ENCODE data around the gene NKAIN4. TPM values are rescaled to one million over a fixed set of nuclear protein-coding genes. Genes with fewer than 3 reads are reported as not detected.

Gene NKAIN4
- total RNA-seq, 1 donor from 2014 or later = not detected

DNA sequence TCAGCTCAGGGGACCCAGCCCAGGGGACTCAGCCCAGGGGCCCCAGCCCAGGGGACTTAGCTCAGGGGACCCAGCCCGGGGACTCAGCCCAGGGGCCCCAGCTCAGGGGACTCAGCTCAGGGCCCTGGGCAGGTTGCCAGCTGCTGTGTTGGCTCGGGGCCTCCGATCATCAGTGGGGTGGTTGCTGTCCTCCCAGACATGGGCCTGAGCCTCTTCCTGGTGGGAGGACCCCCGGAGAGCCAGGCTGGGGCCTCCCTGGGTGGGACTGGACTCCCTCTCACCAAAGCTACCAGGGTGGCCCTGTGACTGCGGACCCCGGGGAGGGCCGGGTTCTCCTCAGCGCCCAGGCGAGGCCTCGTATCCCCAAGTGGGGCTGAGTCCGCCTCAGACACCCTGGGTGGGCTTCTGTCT is 43.1 kb upstream of the NKAIN4 start:
- TF ChIP-seq, protein P1, sequence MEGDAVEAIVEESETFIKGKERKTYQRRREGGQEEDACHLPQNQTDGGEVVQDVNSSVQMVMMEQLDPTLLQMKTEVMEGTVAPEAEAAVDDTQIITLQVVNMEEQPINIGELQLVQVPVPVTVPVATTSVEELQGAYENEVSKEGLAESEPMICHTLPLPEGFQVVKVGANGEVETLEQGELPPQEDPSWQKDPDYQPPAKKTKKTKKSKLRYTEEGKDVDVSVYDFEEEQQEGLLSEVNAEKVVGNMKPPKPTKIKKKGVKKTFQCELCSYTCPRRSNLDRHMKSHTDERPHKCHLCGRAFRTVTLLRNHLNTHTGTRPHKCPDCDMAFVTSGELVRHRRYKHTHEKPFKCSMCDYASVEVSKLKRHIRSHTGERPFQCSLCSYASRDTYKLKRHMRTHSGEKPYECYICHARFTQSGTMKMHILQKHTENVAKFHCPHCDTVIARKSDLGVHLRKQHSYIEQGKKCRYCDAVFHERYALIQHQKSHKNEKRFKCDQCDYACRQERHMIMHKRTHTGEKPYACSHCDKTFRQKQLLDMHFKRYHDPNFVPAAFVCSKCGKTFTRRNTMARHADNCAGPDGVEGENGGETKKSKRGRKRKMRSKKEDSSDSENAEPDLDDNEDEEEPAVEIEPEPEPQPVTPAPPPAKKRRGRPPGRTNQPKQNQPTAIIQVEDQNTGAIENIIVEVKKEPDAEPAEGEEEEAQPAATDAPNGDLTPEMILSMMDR (IDR thresholded peaks at IDR 0.05) = no peak
- H3K9me3 Mint-ChIP-seq = peaks cover 6% of the 10 kb centered on the region
- ATAC-seq (ENCODE audit: low read depth) (no peak), DNase-seq (no peak)
- ChIA-PET CTCF (no interaction called here), POLR2A (no interaction called here)
- peaks cover 2% of the 10 kb centered on the region for H3K4me1 Mint-ChIP-seq
- no peak overlapping the region for H3K4me3 Mint-ChIP-seq
- H3K36me3 Mint-ChIP-seq (ENCODE audit: low read depth) = no peaks in the 10 kb centered on the region
- no peak overlapping the region for H3K27ac Mint-ChIP-seq
- intact Hi-C loops (cut with micrococcal nuclease) = no loop called here
- peaks cover 34% of the 10 kb centered on the region for H3K27me3 Mint-ChIP-seq

DNA sequence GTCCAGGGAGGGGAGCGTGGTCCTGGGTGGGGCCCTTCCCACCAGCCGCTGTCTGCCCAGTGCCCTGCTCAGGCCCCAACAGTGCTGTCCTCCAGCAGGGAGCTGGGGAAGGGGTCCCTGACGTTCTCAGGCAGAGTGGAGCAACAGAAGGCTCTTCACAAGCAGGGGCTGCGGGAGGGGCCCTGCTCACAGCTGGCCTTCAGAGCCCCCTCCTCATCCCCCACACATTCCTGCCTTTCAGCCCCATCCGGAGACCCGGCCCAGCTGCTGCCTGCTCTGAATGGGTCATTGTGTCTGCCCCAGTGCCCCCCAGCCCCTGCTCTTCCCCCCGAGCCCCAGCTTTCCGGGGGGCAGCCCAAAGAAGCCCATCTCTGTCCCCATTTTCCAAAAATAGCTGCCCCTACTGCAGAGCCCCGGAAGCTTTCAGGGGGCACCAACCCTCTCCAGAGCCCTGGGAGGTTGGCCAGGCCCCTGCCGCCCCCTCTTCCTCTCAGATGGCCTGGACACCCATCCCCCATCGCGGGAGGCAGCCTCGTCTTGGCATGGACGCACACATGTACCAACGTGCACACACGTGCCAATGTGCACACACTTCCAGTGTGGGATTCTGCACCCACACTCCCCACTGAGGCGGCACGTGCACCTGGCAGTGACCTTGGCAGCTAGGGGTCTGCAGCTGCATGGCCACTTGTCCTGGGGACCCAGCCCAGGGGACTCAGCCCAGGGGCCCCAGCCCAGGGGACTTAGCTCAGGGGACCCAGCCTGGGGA is 42.5 kb upstream of the NKAIN4 start:
- Mint-ChIP-seq H3K4me1 (peaks cover 2% of the 10 kb centered on the region), H3K36me3 (ENCODE audit: low read depth) (no peaks in the 10 kb centered on the region), H3K4me3 (no peak overlapping the region), H3K9me3 (peaks cover 6% of the 10 kb centered on the region), H3K27ac (no peak overlapping the region), H3K27me3 (peaks cover 34% of the 10 kb centered on the region)
- CTCF ChIA-PET = no interaction called here
- ATAC-seq (ENCODE audit: low read depth) (no peak), DNase-seq (no peak)
- intact Hi-C loops (cut with micrococcal nuclease) = no loop called here
- POLR2A ChIA-PET = no interaction called here
- TF ChIP-seq, protein P1 (IDR thresholded peaks at IDR 0.05) = no peak

DNA sequence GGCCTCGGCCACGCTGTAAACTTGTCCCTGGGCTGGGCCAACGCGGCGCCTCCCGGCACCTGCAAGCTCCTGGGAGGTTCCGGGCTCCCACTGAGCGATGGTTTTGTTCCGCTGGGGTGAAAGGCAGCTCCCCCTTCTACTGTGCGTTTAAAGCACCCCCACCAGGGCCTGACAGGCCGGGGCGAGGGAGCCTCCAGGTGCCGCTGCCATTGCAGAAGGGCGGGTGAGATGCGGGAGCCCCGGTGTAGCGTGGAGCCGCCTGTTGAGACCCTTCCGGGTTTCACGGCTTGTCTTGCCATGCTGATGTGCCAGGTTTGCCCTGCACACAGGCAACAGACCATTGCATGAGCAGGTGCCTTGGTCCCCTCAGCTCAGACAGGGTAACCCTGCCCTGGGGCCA is 41.6 kb upstream of the NKAIN4 start:
- intact Hi-C loops (cut with micrococcal nuclease) = no loop called here
- TF ChIP-seq, protein P1 (IDR thresholded peaks at IDR 0.05) = no peak
- no peak for DNase-seq
- no peak for ATAC-seq (ENCODE audit: low read depth)
- H3K27me3 Mint-ChIP-seq = peaks cover 28% of the 10 kb centered on the region
- peaks cover 2% of the 10 kb centered on the region for H3K4me1 Mint-ChIP-seq
- ChIA-PET CTCF (no interaction called here), POLR2A (no interaction called here)
- H3K36me3 Mint-ChIP-seq (ENCODE audit: low read depth) = no peaks in the 10 kb centered on the region
- H3K9me3 Mint-ChIP-seq = peaks cover 2% of the 10 kb centered on the region
- no peak overlapping the region for H3K27ac Mint-ChIP-seq
- H3K4me3 Mint-ChIP-seq = no peak overlapping the region

DNA sequence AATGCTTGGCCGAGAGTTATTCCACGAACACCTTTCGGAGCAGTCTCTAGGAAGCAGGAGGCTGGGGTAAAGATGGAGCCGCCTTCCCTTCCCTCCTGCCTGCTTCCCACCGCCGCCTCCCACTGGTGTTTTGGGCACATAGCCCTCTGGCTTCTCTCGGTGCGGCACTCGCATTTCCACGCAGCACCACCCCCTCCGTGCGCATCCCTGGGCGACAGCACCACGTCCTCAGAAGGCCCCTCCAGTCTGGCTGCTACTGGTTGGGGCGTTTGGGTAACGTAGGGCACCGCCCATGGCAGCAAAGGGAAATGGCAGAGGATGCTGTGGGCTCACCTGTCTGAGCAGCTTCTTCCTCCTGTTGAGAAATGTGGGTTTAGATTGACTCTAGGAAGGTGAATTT is 41.2 kb upstream of the NKAIN4 start:
- ATAC-seq (ENCODE audit: low read depth) (no peak), DNase-seq (no peak)
- Mint-ChIP-seq H3K9me3 (no peaks in the 10 kb centered on the region), H3K27ac (no peak overlapping the region), H3K4me1 (peaks cover 2% of the 10 kb centered on the region), H3K27me3 (peaks cover 24% of the 10 kb centered on the region), H3K36me3 (ENCODE audit: low read depth) (no peaks in the 10 kb centered on the region), H3K4me3 (no peak overlapping the region)
- ChIA-PET CTCF (no interaction called here), POLR2A (no interaction called here)
- intact Hi-C loops (cut with micrococcal nuclease) = no loop called here
- TF ChIP-seq, protein P1 (IDR thresholded peaks at IDR 0.05) = no peak

DNA sequence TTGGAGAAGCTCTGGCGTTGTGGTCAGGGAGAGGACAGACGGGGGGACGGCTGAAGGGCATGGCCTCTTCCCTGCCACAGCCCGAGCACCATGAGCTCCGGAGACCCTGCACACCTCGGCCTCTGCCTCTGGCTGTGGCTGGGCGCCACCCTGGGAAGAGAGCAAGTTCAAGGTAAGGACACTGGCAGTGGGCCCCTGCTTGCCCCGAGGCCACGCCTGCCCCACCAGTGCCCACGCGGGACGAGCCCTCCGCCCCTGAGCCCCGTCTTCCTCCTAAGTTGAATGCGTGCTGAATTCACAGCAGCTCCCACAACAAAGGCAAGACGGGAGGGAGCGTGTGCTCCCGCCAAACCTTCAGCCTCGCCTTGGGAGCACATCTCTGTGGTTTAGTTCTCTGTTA is 40.8 kb upstream of the NKAIN4 start:
- intact Hi-C loops (cut with micrococcal nuclease) = no loop called here
- ChIA-PET POLR2A (no interaction called here), CTCF (no interaction called here)
- Mint-ChIP-seq H3K27ac (no peak overlapping the region), H3K4me1 (peaks cover 2% of the 10 kb centered on the region), H3K36me3 (ENCODE audit: low read depth) (no peaks in the 10 kb centered on the region), H3K4me3 (no peak overlapping the region), H3K27me3 (peaks cover 22% of the 10 kb centered on the region), H3K9me3 (no peaks in the 10 kb centered on the region)
- DNase-seq (no peak), ATAC-seq (ENCODE audit: low read depth) (no peak)
- TF ChIP-seq, protein P1 (IDR thresholded peaks at IDR 0.05) = no peak

Measured in activated B cell treated with CpG ODN at 0.5 μM for 24 hours (primary cell).